Left lung (tissue), 10 donors: ENCODE data around the gene PRL. TPM values are rescaled to one million over a fixed set of nuclear protein-coding genes. Genes with fewer than 3 reads are reported as not detected.

Experiments used
- ATAC-seq: fragments of 200-7000 bp; cut with Tn5 transposase; one replicate; pipeline ENCODE4 v1.9.1; 2020; ENCODE audit warnings: moderate library complexity
- DNase-seq, 4 donors: peaks; one replicate each; pipeline ENCODE4 v3.0.0-alpha.2; 2013 to 2020
- H3K27ac ChIP-seq, 2 donors: fragments of 200-600 bp; sonication (generic) in 1 of 2; one replicate each; pipeline versions ENCODE4 v1.5.0 to v1.8.0; 2020 to 2021
- H3K27me3 ChIP-seq, 2 donors: fragments of 200-600 bp; sonication (generic) in 1 of 2; one replicate each; pipeline versions ENCODE4 v1.5.0 to v1.8.0; 2020 to 2021
- H3K36me3 ChIP-seq, 2 donors: fragments of 200-600 bp; sonication (generic) in 1 of 2; one replicate each; pipeline versions ENCODE4 v1.5.0 to v1.8.0; 2020 to 2021
- H3K4me1 ChIP-seq, 2 donors: fragments of 200-600 bp; one replicate each; pipeline ENCODE4 v1.8.0; 2021
- H3K4me3 ChIP-seq, 2 donors: fragments of 200-600 bp; sonication (generic) in 1 of 2; one replicate each; pipeline versions ENCODE4 v1.5.0 to v1.8.0; 2020 to 2021; ENCODE audit warnings: mild to moderate bottlenecking in 1 of 2
- H3K9me3 ChIP-seq, 2 donors: fragments of 200-600 bp; sonication (generic) in 1 of 2; one replicate each; pipeline versions ENCODE4 v1.5.0 to v1.8.0; 2020 to 2021
- CTCF ChIP-seq, 2 donors: fragments of 200-600 bp; sonication (generic) in 1 of 2; IDR thresholded peaks; one replicate each; pipeline versions ENCODE4 v1.5.0 to v1.8.0; 2021; ENCODE audit warnings: antibody characterized with exemption in 2 of 2
- intact Hi-C, 2 donors: fragments of 100-400 bp; cut with DNase I; formaldehyde crosslinking; loops; one replicate each; pipeline versions ENCODE4 v1.11.2 to v1.14.2; 2022
- polyA plus RNA-seq, 6 donors: library from polyadenylated mRNA; unstranded; fragments of 120-200 nt; gene quantifications; one replicate each; pipeline ENCODE4 v1.2.1, GENCODE V29; 2013; ENCODE audit not compliant: insufficient read length in 6 of 6
- total RNA-seq, 2 donors: library from RNA; stranded (reverse); fragmentation: NEBNext Ultra II Directional; extraction: Animal tissue kit (Norgen Biotek cat#: 25700); gene quantifications; one replicate each; pipeline ENCODE4 v1.2.1, GENCODE V29; 2021
- donor health status: DM: no; HTN: yes; CAD: no.
- donor health status: DM: no; HTN: no; CAD: no.

The PRL gene
- total and polyA plus RNA-seq, 8 donors: 0.39 TPM; not detected in 7

GRCh38 chr6:22249711-22250350, 47.0 kb downstream of the PRL start:
- no peak overlapping the region for H3K27ac ChIP-seq
- no peaks in the 10 kb centered on the region for H3K4me1 ChIP-seq
- no peaks in the 10 kb centered on the region for H3K9me3 ChIP-seq
- H3K4me3 ChIP-seq: no peak overlapping the region
- H3K27me3 ChIP-seq: no peaks in the 10 kb centered on the region
- no peaks in the 10 kb centered on the region for H3K36me3 ChIP-seq
- intact Hi-C loops: no loop called here
- ATAC-seq (no peak), DNase-seq (no peak)
- no peak for TF ChIP-seq CTCF (IDR thresholded peaks at IDR 0.05)

GRCh38 chr6:22248513-22249308, 48.1 kb downstream of the PRL start:
- Histone ChIP-seq H3K4me1 (no peaks in the 10 kb centered on the region), H3K9me3 (peaks cover 0 to 3% of the 10 kb centered on the region in 2 donors), H3K27ac (peak overlapping the region in 1 of 2 donors; percentile 17), H3K27me3 (no peaks in the 10 kb centered on the region), H3K4me3 (no peak overlapping the region), H3K36me3 (no peaks in the 10 kb centered on the region)
- DNase-seq: no peak
- ATAC-seq: peak; percentile 19
- intact Hi-C loops: no loop called here
- no peak for TF ChIP-seq CTCF (IDR thresholded peaks at IDR 0.05)

GRCh38 chr6:22247916-22248482, 48.8 kb downstream of the PRL start:
- no peak for DNase-seq
- H3K4me3 ChIP-seq: no peak overlapping the region
- ATAC-seq: peak; percentile 24

GRCh38 chr6:22240025-22240424, 56.8 kb downstream of the PRL start:
- H3K27me3 ChIP-seq: no peaks in the 10 kb centered on the region
- no peaks in the 10 kb centered on the region for H3K36me3 ChIP-seq
- no peaks in the 10 kb centered on the region for H3K4me1 ChIP-seq
- no peak overlapping the region for H3K27ac ChIP-seq
- intact Hi-C loops: no loop called here
- ATAC-seq (no peak), DNase-seq (no peak)
- peaks cover 0 to 7% of the 10 kb centered on the region in 2 donors for H3K9me3 ChIP-seq
- H3K4me3 ChIP-seq: no peak overlapping the region
- no peak for TF ChIP-seq CTCF (IDR thresholded peaks at IDR 0.05)

More at GRCh38 chr6:22247916-22248482, 48.8 kb downstream of the PRL start:
- intact Hi-C loops: no loop called here
- Histone ChIP-seq H3K4me1 (no peaks in the 10 kb centered on the region), H3K27ac (peak overlapping the region in 1 of 2 donors; percentile 17), H3K27me3 (no peaks in the 10 kb centered on the region), H3K36me3 (no peaks in the 10 kb centered on the region), H3K9me3 (peaks cover 0 to 7% of the 10 kb centered on the region in 2 donors)
- TF ChIP-seq CTCF (IDR thresholded peaks at IDR 0.05): no peak
